NCI-H2107 (cell line): ENCODE results near the gene ADSL.
"Not testable (repeated sequence)": the region's sequence is repeated elsewhere in the genome, so short reads cannot be mapped to it uniquely, and the experiment has no call there.

Source experiments
- DNase-seq: peaks from one replicate; lab custom pipeline; 2025; lab: John Stamatoyannopoulos, UW

The ADSL gene

GRCh38 chr22:40346185-40347118, at the start of gene ADSL:
ADSL (plus strand) TSS chr22:40346500; CDS start chr22:40346559, 59 bp downstream.
- DNase-seq, result peak; percentile 53

- DNase-seq, result no peak
Measured at GRCh38 chr22:40300316-40300715, 46.0 kb upstream of the ADSL start.

GRCh38 chr22:40300884-40301672, 45.2 kb upstream of the ADSL start:
- DNase-seq, result no peak

GRCh38 chr22:40302149-40302548, 44.2 kb upstream of the ADSL start:
- no peak for DNase-seq

GRCh38 chr22:40305625-40306024, 40.7 kb upstream of the ADSL start:
- DNase-seq, result no peak

GRCh38 chr22:40308999-40309573, 37.2 kb upstream of the ADSL start:
- DNase-seq, result no peak

- no peak for DNase-seq
Measured at GRCh38 chr22:40309631-40310030, 36.7 kb upstream of the ADSL start.

GRCh38 chr22:40310081-40310767, 36.1 kb upstream of the ADSL start:
- no peak for DNase-seq

GRCh38 chr22:40310768-40311120, 35.6 kb upstream of the ADSL start:
- DNase-seq, result no peak

GRCh38 chr22:40311646-40312045, 34.7 kb upstream of the ADSL start:
- not testable (repeated sequence) for DNase-seq

- peak; percentile 20 for DNase-seq
Measured at GRCh38 chr22:40312050-40312449, 34.2 kb upstream of the ADSL start.

GRCh38 chr22:40313007-40313406, 33.3 kb upstream of the ADSL start:
- DNase-seq, result no peak

- DNase-seq, result no peak
Measured at GRCh38 chr22:40314041-40314440, 32.3 kb upstream of the ADSL start.

- DNase-seq, result no peak
Measured at GRCh38 chr22:40320687-40321086, 25.6 kb upstream of the ADSL start.

GRCh38 chr22:40322021-40322420, 24.3 kb upstream of the ADSL start:
- DNase-seq, result no peak

- DNase-seq, result no peak
Measured at GRCh38 chr22:40322818-40323447, 23.4 kb upstream of the ADSL start.

- no peak for DNase-seq
Measured at GRCh38 chr22:40323681-40324171, 22.6 kb upstream of the ADSL start.

GRCh38 chr22:40324468-40325305, 21.6 kb upstream of the ADSL start:
- no peak for DNase-seq

- no peak for DNase-seq
Measured at GRCh38 chr22:40325315-40325714, 21.0 kb upstream of the ADSL start.

- DNase-seq, result no peak
Measured at GRCh38 chr22:40326905-40327735, 19.2 kb upstream of the ADSL start.
